Trophoblast cell (in vitro differentiated cells and primary cell): ENCODE data around the gene KRT26.

ENCODE experiments used
- DNase-seq, 2 donors: peaks; one replicate each; pipeline ENCODE4 v3.0.0-alpha.2; 2016
- H2AFZ ChIP-seq: 2 replicates; pipeline ENCODE4 v1.6.1; 2013; ENCODE audit warnings: low read length, moderate library complexity, mild to moderate bottlenecking; ENCODE audit not compliant: insufficient read depth, poor library complexity
- H2AK5ac ChIP-seq: 2 replicates; pipeline ENCODE4 v1.6.1; 2013; ENCODE audit warnings: mild to moderate bottlenecking, low read length
- H2BK120ac ChIP-seq: 2 replicates; pipeline ENCODE4 v1.6.1; 2013; ENCODE audit warnings: low read length, mild to moderate bottlenecking, moderate library complexity; ENCODE audit not compliant: insufficient read depth, poor library complexity
- H2BK12ac ChIP-seq: 2 replicates; pipeline ENCODE4 v1.6.1; 2013; ENCODE audit warnings: mild to moderate bottlenecking, low read length, moderate library complexity
- H2BK5ac ChIP-seq: 2 replicates; pipeline ENCODE4 v1.6.1; 2013; ENCODE audit warnings: low read length, low read depth, moderate library complexity, mild to moderate bottlenecking; ENCODE audit not compliant: poor library complexity
- H3K14ac ChIP-seq: 2 replicates; pipeline ENCODE4 v1.6.1; 2013; ENCODE audit warnings: mild to moderate bottlenecking, low read length
- H3K18ac ChIP-seq: 2 replicates; pipeline ENCODE4 v1.6.1; 2013; ENCODE audit warnings: mild to moderate bottlenecking, low read length
- H3K23ac ChIP-seq: 2 replicates; pipeline ENCODE4 v1.6.1; 2013; ENCODE audit warnings: low read length
- H3K27ac ChIP-seq: 2 replicates; pipeline ENCODE4 v1.5.1; 2013; ENCODE audit warnings: low read depth, mild to moderate bottlenecking, inconsistent platforms, low read length, moderate library complexity
- H3K27me3 ChIP-seq: 2 replicates; pipeline ENCODE4 v1.6.1; 2013; ENCODE audit warnings: inconsistent platforms, mild to moderate bottlenecking, low read length, moderate library complexity; ENCODE audit not compliant: insufficient read depth
- H3K36me3 ChIP-seq, 2 experiments: 1 replicate in 1 of 2; 2 replicates in 1 of 2; pipeline ENCODE4 v1.6.1; 2013; ENCODE audit warnings: low read length in 2 of 2, mild to moderate bottlenecking in 2 of 2, moderate library complexity in 1 of 2; ENCODE audit not compliant: insufficient read depth in 2 of 2, control insufficient read depth in 1 of 2
- H3K4ac ChIP-seq: 2 replicates; pipeline ENCODE4 v1.6.1; 2013; ENCODE audit warnings: low read depth, mild to moderate bottlenecking, low read length, moderate library complexity
- H3K4me1 ChIP-seq, 2 experiments: 1 replicate in 1 of 2; 2 replicates in 1 of 2; pipeline ENCODE4 v1.6.1; 2013; ENCODE audit warnings: low read length in 2 of 2, mild to moderate bottlenecking in 2 of 2, moderate library complexity in 1 of 2; ENCODE audit not compliant: insufficient read depth in 2 of 2, control insufficient read depth in 1 of 2
- H3K4me2 ChIP-seq: 2 replicates; pipeline ENCODE4 v1.6.1; 2013; ENCODE audit warnings: inconsistent platforms, mild to moderate bottlenecking, low read length, moderate library complexity
- H3K4me3 ChIP-seq: 2 replicates; pipeline ENCODE4 v1.5.1; 2013; ENCODE audit warnings: mild to moderate bottlenecking, low read depth, low read length, inconsistent platforms
- H3K79me1 ChIP-seq: one replicate; pipeline ENCODE4 v1.6.1; 2013; ENCODE audit warnings: low read length
- H3K79me2 ChIP-seq: 2 replicates; pipeline ENCODE4 v1.6.1; 2013; ENCODE audit warnings: low read length, mild to moderate bottlenecking; ENCODE audit not compliant: control insufficient read depth, insufficient read depth, poor library complexity
- H3K9ac ChIP-seq: 2 replicates; pipeline ENCODE4 v1.6.1; 2013; ENCODE audit warnings: mild to moderate bottlenecking, low read length
- H3K9me3 ChIP-seq: 2 replicates; pipeline ENCODE4 v1.6.1; 2013; ENCODE audit warnings: low read depth, mild to moderate bottlenecking, control low read depth, inconsistent platforms, low read length; ENCODE audit not compliant: insufficient read depth
- H4K12ac ChIP-seq: 2 replicates; pipeline ENCODE4 v1.6.1; 2013; ENCODE audit warnings: low read depth, mild to moderate bottlenecking, low read length, moderate library complexity
- H4K8ac ChIP-seq: 2 replicates; pipeline ENCODE4 v1.6.1; 2013; ENCODE audit warnings: low read depth, mild to moderate bottlenecking, low read length, moderate library complexity
- H4K91ac ChIP-seq: one replicate; pipeline ENCODE4 v1.6.1; 2013; ENCODE audit warnings: low read depth, mild to moderate bottlenecking, low read length, moderate library complexity
- WGBS: extraction: QIAGEN DNeasy Blood & Tissue Kit; methylation state at CpG from one replicate; pipeline ENCODE4 v1.1.7; 2013; ENCODE audit warnings: missing lambda C conversion rate; ENCODE audit not compliant: insufficient read length, insufficient coverage; ENCODE audit errors: extremely low coverage; 5-methylcytosine and 5-hydroxymethylcytosine counted together

KRT26 gene

DNA sequence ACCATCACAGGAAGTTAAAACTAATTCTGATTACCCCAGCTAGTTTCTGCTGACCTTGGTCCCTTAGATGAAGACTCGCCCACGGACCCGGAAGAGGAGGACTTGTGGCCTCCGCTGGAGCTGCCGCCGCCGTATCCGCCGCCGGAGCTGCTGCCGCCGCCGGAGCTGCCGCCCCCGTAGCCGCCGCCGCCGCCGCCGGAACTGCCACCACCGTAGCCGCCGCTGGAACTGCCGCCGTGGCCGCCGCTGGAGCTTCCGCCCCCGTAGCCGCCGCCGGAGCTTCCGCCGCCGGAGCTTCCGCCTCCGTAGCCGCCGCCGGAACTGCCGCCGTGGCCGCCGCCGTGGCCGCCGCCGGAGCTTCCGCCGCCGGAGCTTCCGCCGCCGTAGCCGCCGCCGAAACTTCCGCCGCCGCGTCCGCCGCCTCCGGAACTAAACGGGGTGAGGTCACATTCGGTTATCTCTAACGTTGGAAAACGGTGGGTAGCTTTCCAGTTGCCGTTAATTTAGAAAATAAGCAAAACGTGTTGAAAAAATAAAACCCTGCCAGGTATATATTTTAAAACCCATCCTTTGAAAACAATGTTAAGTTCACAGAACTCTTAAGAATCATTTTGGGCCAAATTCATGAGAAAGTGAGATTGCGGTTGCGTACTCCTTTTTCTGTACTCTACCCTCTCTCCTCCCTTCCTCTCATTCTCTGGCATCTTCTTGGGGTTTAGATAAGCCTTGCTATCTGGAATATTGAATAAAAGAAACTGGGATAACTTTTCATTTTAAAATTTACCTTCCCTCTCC lies 46.9 kb upstream of the KRT26 start:
- Histone ChIP-seq H3K4ac (peak overlapping the region; percentile 96), H3K4me1 (no peaks in the 10 kb centered on the region), H2BK12ac (no peak overlapping the region), H3K27me3 (no peaks in the 10 kb centered on the region), H3K36me3 (peaks cover 0 to 9% of the 10 kb centered on the region in 2 experiments), H3K79me2 (peaks cover 2% of the 10 kb centered on the region), H2BK120ac (peak overlapping the region; percentile 98), H3K79me1 (peaks cover 3% of the 10 kb centered on the region), H3K27ac (peak overlapping the region; percentile 96), H3K4me2 (peak overlapping the region; percentile 63), H3K18ac (peak overlapping the region; percentile 100), H3K9ac (no peak overlapping the region), H4K8ac (peak overlapping the region; percentile 100), H2BK5ac (peak overlapping the region; percentile 89), H4K91ac (peak overlapping the region; percentile 99), H3K4me3 (peak overlapping the region; percentile 80), H2AK5ac (no peak overlapping the region), H3K23ac (no peak overlapping the region), H4K12ac (peak overlapping the region; percentile 100), H3K9me3 (peaks cover 1% of the 10 kb centered on the region), H2AFZ (peak overlapping the region; percentile 100), H3K14ac (peak overlapping the region; percentile 100)
- DNase-seq, result peak; percentile 61 to 83
- WGBS, result no CpG with 5 or more reads among the region's 73 CpGs

GRCh38 chr17:40818343-40818732 lies 46.3 kb upstream of the KRT26 start:
- H4K8ac ChIP-seq, result peak overlapping the region; percentile 100
- H3K27me3 ChIP-seq, result no peaks in the 10 kb centered on the region
- H2BK120ac ChIP-seq, result peak overlapping the region; percentile 98
- H3K9me3 ChIP-seq, result peaks cover 1% of the 10 kb centered on the region
- peaks cover 0 to 9% of the 10 kb centered on the region in 2 experiments for H3K36me3 ChIP-seq
- H3K4me1 ChIP-seq, result no peaks in the 10 kb centered on the region
- no peak overlapping the region for H2BK12ac ChIP-seq
- no peak for DNase-seq
- H3K27ac ChIP-seq, result peak overlapping the region; percentile 96
- no peak overlapping the region for H3K4ac ChIP-seq
- no peak overlapping the region for H3K18ac ChIP-seq
- H3K79me2 ChIP-seq, result peaks cover 2% of the 10 kb centered on the region
- H3K4me3 ChIP-seq, result peak overlapping the region; percentile 80
- H3K14ac ChIP-seq, result no peak overlapping the region
- H3K79me1 ChIP-seq, result peaks cover 3% of the 10 kb centered on the region
- no peak overlapping the region for H4K12ac ChIP-seq
- H3K4me2 ChIP-seq, result peak overlapping the region; percentile 63
- no peak overlapping the region for H2BK5ac ChIP-seq
- peak overlapping the region; percentile 99 for H4K91ac ChIP-seq
- H3K9ac ChIP-seq, result no peak overlapping the region
- no CpG with 5 or more reads among the region's 7 CpGs for WGBS
- H3K23ac ChIP-seq, result no peak overlapping the region
- no peak overlapping the region for H2AK5ac ChIP-seq
- H2AFZ ChIP-seq, result peak overlapping the region; percentile 100

- Histone ChIP-seq H3K14ac (no peak overlapping the region), H3K9me3 (peaks cover 1% of the 10 kb centered on the region), H3K9ac (no peak overlapping the region), H2BK5ac (no peak overlapping the region), H2AK5ac (no peak overlapping the region), H4K12ac (no peak overlapping the region), H3K79me2 (peaks cover 2% of the 10 kb centered on the region), H3K18ac (no peak overlapping the region), H3K4ac (no peak overlapping the region), H3K27me3 (no peaks in the 10 kb centered on the region), H3K4me1 (no peaks in the 10 kb centered on the region), H2BK12ac (no peak overlapping the region), H3K4me2 (no peak overlapping the region), H3K36me3 (peaks cover 0 to 7% of the 10 kb centered on the region in 2 experiments), H3K79me1 (peaks cover 3% of the 10 kb centered on the region), H3K27ac (no peak overlapping the region), H2AFZ (no peak overlapping the region), H4K8ac (no peak overlapping the region), H2BK120ac (no peak overlapping the region), H3K4me3 (no peak overlapping the region), H3K23ac (no peak overlapping the region), H4K91ac (no peak overlapping the region)
- DNase-seq, result no peak
- no CpG with 5 or more reads among the region's 4 CpGs for WGBS
Measured at GRCh38 chr17:40817103-40817682, 45.2 kb upstream of the KRT26 start.

GRCh38 chr17:40816569-40816968 lies 44.6 kb upstream of the KRT26 start:
- Histone ChIP-seq H3K9ac (no peak overlapping the region), H3K9me3 (peaks cover 1% of the 10 kb centered on the region), H3K36me3 (peaks cover 0 to 7% of the 10 kb centered on the region in 2 experiments), H3K23ac (no peak overlapping the region), H4K8ac (no peak overlapping the region), H3K79me2 (peaks cover 2% of the 10 kb centered on the region), H2BK5ac (no peak overlapping the region), H3K18ac (no peak overlapping the region), H4K12ac (no peak overlapping the region), H3K27ac (no peak overlapping the region), H3K14ac (no peak overlapping the region), H2AFZ (no peak overlapping the region), H3K79me1 (peaks cover 3% of the 10 kb centered on the region), H3K4me1 (no peaks in the 10 kb centered on the region), H4K91ac (no peak overlapping the region), H2BK12ac (no peak overlapping the region), H2AK5ac (no peak overlapping the region), H3K4ac (no peak overlapping the region), H3K27me3 (no peaks in the 10 kb centered on the region), H2BK120ac (no peak overlapping the region), H3K4me2 (no peak overlapping the region), H3K4me3 (no peak overlapping the region)
- no peak for DNase-seq
- whole genome bisulfite sequencing, result no CpG with 5 or more reads among the region's 3 CpGs
